Chondrocyte (in vitro differentiated cells): ENCODE data around the gene PPP4R2. TPM values are rescaled to one million over a fixed set of nuclear protein-coding genes. Genes with fewer than 3 reads are reported as not detected.
A peak's percentile ranks its signal among the peaks of the same experiment; 100 is the strongest.
"Not testable (repeated sequence)": the region's sequence is repeated elsewhere in the genome, so short reads cannot be mapped to it uniquely, and the experiment has no call there.

ENCODE experiments used
- DNase-seq: peaks from one replicate; pipeline ENCODE4 v3.0.0; 2021; ENCODE audit warnings: mixed read lengths, low spot score
- H3K27ac Mint-ChIP-seq: one replicate; pipeline ENCODE4 v1.8.0; 2021; ENCODE audit warnings: mild to moderate bottlenecking, moderate library complexity, mixed read lengths; ENCODE audit not compliant: unreplicated experiment
- H3K27me3 Mint-ChIP-seq: 2 replicates; pipeline ENCODE4 v1.8.0; 2021; ENCODE audit warnings: low read depth, mixed read lengths
- H3K36me3 Mint-ChIP-seq: 2 replicates; pipeline ENCODE4 v1.8.0; 2021; ENCODE audit warnings: low read depth, mixed read lengths
- H3K4me1 Mint-ChIP-seq: 2 replicates; pipeline ENCODE4 v1.8.0; 2021; ENCODE audit warnings: low read depth, mild to moderate bottlenecking, mixed read lengths
- H3K4me3 Mint-ChIP-seq: one replicate; pipeline ENCODE4 v1.8.0; 2021; ENCODE audit warnings: mild to moderate bottlenecking, moderate library complexity, mixed read lengths; ENCODE audit not compliant: unreplicated experiment
- H3K9me3 Mint-ChIP-seq: 2 replicates; pipeline ENCODE4 v1.8.0; 2021; ENCODE audit warnings: low read depth, mixed read lengths
- total RNA-seq: library from RNA; stranded (reverse); gene quantifications from 3 replicates; pipeline ENCODE4 v1.2.1, GENCODE V29; 2021
- TF ChIP-seq, protein P1 (sequence below): fragments of 200-600 bp; sonication (generic); IDR thresholded peaks from 2 replicates; pipeline ENCODE4 v1.5.0; 2021; ENCODE audit warnings: antibody characterized with exemption, mild to moderate bottlenecking, moderate library complexity

Gene PPP4R2
- total RNA-seq, 1 donor from 2014 or later, result 70.0 TPM

DNA sequence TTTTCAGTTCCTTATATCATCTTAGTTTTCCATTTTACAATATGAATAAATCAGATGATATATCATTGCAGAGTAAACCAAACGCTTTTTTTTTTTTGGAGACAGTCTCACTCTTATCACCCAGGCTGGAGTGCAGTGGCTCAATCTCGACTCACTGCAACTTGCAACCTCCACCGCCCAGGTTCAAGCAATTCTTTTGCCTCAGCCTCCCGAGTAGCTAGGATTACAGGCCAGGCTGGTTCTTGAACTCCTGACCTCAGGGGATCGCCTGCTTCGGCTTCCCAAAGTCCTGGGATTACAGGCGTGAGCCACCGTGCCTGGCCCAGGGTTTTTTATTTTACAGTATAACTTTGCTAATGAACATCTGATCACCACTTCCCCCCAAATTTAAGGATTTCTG, 59.0 kb downstream of the PPP4R2 start:
- H3K27me3 Mint-ChIP-seq, result no peaks in the 10 kb centered on the region
- TF ChIP-seq, protein P1, sequence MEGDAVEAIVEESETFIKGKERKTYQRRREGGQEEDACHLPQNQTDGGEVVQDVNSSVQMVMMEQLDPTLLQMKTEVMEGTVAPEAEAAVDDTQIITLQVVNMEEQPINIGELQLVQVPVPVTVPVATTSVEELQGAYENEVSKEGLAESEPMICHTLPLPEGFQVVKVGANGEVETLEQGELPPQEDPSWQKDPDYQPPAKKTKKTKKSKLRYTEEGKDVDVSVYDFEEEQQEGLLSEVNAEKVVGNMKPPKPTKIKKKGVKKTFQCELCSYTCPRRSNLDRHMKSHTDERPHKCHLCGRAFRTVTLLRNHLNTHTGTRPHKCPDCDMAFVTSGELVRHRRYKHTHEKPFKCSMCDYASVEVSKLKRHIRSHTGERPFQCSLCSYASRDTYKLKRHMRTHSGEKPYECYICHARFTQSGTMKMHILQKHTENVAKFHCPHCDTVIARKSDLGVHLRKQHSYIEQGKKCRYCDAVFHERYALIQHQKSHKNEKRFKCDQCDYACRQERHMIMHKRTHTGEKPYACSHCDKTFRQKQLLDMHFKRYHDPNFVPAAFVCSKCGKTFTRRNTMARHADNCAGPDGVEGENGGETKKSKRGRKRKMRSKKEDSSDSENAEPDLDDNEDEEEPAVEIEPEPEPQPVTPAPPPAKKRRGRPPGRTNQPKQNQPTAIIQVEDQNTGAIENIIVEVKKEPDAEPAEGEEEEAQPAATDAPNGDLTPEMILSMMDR, result no peak
- H3K27ac Mint-ChIP-seq, result peak overlapping the region; percentile 84
- H3K4me3 Mint-ChIP-seq, result no peak overlapping the region
- H3K36me3 Mint-ChIP-seq, result peaks cover 3% of the 10 kb centered on the region
- H3K4me1 Mint-ChIP-seq, result peaks cover 29% of the 10 kb centered on the region
- no peaks in the 10 kb centered on the region for H3K9me3 Mint-ChIP-seq
- DNase-seq, result no peak

DNA sequence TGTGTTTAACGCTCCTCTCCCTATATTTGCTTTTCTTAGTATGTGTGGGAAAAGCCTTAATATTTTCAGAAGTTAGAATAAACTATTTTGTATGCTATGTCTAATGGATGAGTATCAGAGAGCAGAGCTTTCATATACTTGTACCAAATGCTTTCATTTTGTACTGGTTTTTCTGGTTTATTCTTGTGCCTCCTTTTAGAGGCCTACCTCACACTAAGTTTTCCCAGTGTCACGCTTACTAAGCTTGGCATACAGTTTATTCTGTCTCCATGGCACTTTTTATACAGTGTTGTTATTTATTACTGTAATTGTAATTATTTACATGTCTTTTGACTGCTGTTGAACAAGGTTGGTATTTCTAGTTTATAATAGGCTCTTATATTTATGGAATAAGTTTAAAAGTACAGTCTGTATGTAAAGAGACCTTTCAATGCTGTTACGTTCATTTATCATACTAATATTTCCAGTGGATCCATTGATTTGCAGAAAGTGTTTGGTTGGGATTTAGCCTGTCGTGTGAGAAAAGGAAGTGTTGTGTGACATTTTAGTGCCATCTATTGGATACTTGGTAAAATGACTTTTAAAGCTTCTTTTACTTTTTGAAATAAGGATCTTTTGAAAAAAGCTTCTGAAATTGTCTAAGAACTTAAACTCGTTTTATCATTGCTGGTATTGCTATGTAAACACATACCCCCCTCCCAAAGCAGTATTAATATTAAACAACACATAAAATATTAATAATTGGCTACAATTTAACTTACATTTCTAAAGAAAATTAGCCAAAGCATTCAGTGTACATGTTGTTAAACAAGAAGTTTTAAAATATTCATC, 59.6 kb downstream of the PPP4R2 start:
- H3K27me3 Mint-ChIP-seq, result no peaks in the 10 kb centered on the region
- H3K36me3 Mint-ChIP-seq, result peaks cover 3% of the 10 kb centered on the region
- DNase-seq, result no peak
- peaks cover 33% of the 10 kb centered on the region for H3K4me1 Mint-ChIP-seq
- H3K4me3 Mint-ChIP-seq, result no peak overlapping the region
- TF ChIP-seq, protein P1, result peak; percentile 84
- peak overlapping the region; percentile 84 for H3K27ac Mint-ChIP-seq
- H3K9me3 Mint-ChIP-seq, result no peaks in the 10 kb centered on the region

DNA sequence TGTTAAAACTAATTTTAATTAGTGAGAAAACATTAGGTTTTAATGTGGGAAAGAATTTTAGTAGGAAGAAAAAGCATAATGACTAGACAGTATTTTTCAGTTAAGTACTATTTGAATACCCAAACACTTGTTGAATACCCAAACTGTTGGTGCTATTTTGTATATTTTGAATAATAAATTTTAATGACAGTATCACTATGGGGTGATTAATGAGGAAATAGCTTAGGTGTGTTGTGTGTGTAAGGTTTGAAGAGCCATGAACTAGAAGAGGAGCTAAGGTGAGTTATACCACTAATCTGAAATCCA, 60.2 kb downstream of the PPP4R2 start:
- H3K27me3 Mint-ChIP-seq, result no peaks in the 10 kb centered on the region
- H3K4me3 Mint-ChIP-seq, result no peak overlapping the region
- H3K36me3 Mint-ChIP-seq, result peaks cover 5% of the 10 kb centered on the region
- H3K4me1 Mint-ChIP-seq, result peaks cover 38% of the 10 kb centered on the region
- H3K27ac Mint-ChIP-seq, result peak overlapping the region; percentile 84
- no peak for DNase-seq
- TF ChIP-seq, protein P1, result no peak
- no peaks in the 10 kb centered on the region for H3K9me3 Mint-ChIP-seq

GRCh38 chr3:73060302-73060723, 63.7 kb downstream of the PPP4R2 start:
- Mint-ChIP-seq H3K4me1 (peaks cover 52% of the 10 kb centered on the region), H3K4me3 (no peak overlapping the region), H3K36me3 (peaks cover 22% of the 10 kb centered on the region), H3K27ac (peak overlapping the region; percentile 85), H3K9me3 (no peaks in the 10 kb centered on the region), H3K27me3 (no peaks in the 10 kb centered on the region)
- TF ChIP-seq, protein P1, result no peak
- DNase-seq, result no peak

DNA sequence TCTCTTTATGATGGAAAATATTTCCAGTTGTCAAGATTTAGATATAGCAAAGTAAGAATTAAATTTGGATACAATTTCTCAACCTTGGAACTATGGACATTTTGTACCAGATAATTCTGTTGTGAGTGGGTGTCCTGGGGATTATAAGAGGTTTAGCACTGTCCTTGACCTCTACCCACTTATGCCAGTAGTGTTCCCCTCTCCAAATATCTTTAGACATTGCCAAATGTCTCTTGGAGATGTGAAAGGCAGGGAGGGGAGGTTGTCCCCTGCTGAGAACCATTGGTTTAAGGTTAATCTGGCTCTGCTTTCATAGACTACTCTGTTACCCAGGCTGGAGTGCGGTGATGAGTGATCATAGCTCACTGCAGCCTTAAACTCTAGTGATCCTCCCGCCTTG, 64.8 kb downstream of the PPP4R2 start, which contains the start of gene EBLN2:
TSS of gene EBLN2 (plus strand) at position 244 of the 400 bp plus-strand sequence. CDS start 423 bp downstream, outside the sequence.
- peaks cover 27% of the 10 kb centered on the region for H3K36me3 Mint-ChIP-seq
- no peak for DNase-seq
- no peaks in the 10 kb centered on the region for H3K9me3 Mint-ChIP-seq
- H3K27ac Mint-ChIP-seq, result peak within 1 kb of the TSS; percentile 85
- H3K4me3 Mint-ChIP-seq, result no peak within 1 kb of the TSS
- H3K27me3 Mint-ChIP-seq, result no peaks in the 10 kb centered on the region
- TF ChIP-seq, protein P1, result no peak
- H3K4me1 Mint-ChIP-seq, result peaks cover 47% of the 10 kb centered on the region

DNA sequence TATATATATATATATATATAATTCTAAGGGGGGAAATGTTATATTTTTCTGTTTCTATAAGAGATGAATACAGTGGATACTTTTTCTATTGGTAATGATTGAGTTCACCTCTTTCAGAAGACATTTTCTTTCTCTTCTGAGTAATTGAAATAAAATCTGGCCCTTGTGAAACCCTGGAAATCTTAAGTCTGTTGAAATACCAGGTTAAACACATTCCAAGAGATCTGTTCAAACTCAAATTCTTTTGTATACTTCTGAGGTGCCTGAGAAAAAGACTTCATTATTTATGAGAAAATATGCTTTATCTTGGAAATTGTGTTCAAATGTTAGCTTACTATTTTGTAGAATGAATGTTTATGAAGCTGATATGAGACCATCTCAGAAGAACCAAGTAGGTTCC, 69.6 kb downstream of the PPP4R2 start:
- H3K27me3 Mint-ChIP-seq, H3K4me3 Mint-ChIP-seq, H3K9me3 Mint-ChIP-seq, DNase-seq: not testable (repeated sequence)
- Mint-ChIP-seq H3K36me3 (peaks cover 25% of the 10 kb centered on the region), H3K4me1 (peaks cover 55% of the 10 kb centered on the region), H3K27ac (peak overlapping the region; percentile 27)
